ENCODE data around the gene TGFB2.

TGFB2 gene

DNA sequence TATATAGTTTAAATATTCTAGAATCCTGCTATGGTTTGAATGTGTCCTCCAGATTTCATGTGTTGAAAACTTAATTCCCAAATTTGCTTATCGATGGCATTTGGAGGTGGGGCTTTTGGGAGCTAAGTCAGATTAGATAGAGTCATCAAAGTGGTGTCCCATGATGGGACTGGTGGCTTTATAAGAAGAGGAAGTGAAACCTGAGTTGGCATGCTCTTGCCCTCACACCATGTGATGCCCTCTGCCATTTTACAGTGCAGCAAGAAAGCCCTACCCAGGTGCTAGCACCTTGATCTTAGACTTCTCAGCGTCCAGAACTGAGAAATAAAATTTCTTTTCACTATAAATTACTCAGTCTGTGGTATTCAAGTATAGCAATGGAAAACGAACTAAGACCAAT lies 111.3 kb downstream of the TGFB2 start:
- in situ Hi-C loops (cut with HindIII; ENCODE audit: low sequenced_read_pairs) = no loop called here

DNA sequence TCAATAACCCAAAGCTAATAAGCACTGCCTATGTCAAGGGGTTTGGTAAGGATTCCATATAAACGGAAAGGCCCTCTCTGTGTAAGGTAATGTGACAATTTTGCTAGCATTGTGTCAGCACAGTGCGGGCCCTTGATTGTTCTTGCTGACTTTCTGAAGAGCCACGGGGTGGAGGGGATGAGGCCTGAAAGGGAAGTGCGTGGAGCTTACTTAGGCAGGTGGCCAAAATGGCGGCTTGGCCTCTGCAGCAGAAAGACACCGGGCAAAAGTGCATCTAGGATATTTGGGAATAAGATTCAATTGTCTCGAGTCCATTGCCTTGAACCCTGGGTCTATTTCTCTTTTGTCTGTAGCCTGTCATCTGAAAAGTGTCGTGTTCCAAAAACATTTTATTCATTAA lies 114.3 kb downstream of the TGFB2 start:
- in situ Hi-C loops (cut with HindIII; ENCODE audit: low sequenced_read_pairs) = no loop called here

DNA sequence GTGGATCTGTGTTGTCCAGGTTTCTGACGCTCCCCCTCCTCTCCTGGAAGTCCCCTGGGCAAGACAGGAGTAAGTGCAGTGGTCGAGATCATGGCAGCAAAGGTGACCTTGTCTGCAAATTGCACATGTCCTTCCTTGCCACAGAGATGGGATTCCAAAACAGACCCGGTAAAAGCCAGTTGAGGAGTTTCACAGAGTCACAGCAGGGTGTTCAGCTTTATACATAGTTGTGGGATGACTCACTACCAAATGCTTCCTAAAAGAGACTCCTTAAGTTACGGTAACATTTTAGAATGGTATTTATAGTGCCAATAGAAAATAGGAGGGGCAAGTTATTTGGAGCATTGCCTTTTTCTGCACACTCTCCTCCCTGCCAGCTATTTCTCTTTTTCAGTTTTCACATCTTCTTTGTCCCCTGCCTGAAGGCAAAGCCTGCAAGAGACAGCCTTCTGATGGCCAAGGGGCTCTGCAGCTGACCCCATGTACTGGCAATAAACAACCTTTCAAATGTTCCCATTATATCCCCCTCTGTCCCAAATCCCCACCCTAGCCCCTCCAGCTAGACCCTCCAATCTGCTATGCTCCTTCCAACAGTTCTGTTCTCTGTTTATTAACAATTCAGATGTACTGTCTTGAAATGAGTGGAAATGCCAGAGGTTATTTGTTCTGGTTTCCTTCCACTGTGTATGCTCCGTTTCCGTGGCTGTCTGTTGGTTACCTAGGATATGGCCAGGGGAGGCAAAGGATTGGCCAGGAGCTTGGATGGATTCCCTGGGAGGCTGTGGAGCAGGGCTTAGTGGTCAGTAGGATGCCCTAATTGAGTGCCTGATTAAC lies 115.0 kb downstream of the TGFB2 start:
- in situ Hi-C loops (cut with HindIII; ENCODE audit: low sequenced_read_pairs) = no loop called here

DNA sequence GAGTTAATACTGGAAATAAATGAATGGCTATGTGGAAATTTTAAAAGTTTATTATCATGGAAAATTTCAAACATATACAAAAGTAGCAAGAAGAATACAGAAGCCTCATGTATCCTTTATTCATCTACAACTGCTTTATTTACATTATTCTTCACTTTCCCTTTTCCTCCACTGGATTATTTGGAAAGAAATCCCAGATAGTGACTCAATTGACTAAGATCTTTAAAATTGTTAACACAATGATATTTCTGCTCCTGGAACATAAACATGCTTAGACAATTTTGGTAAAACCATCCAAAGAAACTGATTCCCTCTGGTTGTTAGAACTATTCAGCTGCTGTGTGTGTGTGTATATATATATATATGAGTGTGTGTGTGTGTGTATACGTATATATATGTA lies 116.2 kb downstream of the TGFB2 start:
- in situ Hi-C loops (cut with HindIII; ENCODE audit: low sequenced_read_pairs) = no loop called here

DNA sequence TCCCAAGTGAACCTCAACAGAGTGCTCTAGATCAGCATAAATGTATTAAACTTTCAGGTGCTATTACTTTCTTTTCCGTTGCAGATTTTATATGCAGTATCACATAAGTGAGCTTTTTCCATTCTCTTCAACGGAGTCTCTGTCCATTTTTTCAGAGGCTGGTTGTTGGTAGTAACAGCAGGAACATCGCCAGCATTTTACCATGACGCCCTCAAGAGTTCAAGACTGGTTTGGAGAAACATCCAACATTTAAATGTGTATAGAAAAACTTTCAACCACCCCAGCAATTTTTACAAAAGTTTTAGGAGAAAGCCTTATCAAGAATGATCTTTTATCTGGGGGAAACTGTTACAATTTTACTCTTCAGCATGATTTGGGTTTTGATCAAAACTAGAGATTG lies 117.0 kb downstream of the TGFB2 start:
- in situ Hi-C loops (cut with HindIII; ENCODE audit: low sequenced_read_pairs) = no loop called here

GRCh38 chr1:218462587-218462986 lies 117.5 kb downstream of the TGFB2 start:
- in situ Hi-C loops (cut with HindIII; ENCODE audit: low sequenced_read_pairs) = no loop called here

DNA sequence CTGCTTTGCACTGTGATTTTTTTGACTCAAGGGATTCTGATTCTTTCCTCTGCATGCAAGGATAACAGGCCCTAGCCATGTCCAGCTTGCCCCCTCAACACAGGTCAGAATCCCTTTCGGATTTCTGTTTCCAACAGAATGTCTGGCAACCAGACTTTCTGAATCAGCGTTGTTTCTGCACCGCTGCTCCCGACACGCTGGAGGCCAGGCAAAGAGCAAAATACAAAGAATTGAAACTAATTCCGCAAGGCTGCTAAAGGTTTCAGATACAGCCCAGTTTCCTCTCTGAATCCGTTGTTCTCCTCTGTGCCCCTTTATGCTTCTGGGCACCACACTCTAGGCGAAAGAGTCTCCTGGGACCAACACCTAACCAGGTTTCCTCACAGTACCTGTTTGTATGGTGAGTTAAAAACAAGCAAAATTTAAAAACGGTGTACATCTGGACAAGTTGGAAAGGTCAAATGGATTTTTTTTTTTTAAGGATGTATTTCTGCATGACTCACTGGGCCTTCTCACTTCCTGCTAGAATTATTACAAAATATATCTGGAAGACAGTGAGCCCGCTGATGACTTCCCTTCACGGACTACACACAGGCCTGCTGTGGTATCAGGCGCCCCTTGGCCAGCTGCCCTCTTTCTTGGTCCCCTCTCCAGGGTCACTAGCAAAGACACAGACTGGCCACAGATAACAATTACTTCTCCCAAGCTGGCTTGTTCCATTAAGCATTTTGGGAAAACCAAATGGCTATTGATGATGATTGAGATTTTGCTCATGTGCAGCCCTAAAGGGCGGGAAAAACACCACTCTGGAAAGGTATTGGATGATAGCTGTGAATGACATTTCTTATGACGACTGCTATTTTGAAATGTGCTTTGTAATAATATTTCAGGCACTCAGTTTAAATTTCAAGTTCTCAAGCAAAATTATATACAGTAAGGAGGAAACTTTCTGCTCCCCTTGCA lies 118.3 kb downstream of the TGFB2 start:
- in situ Hi-C loops (cut with HindIII; ENCODE audit: low sequenced_read_pairs) = no loop called here

- in situ Hi-C loops (cut with HindIII; ENCODE audit: low sequenced_read_pairs) = no loop called here
Observed at GRCh38 chr1:218464871-218465270, 119.7 kb downstream of the TGFB2 start.

DNA sequence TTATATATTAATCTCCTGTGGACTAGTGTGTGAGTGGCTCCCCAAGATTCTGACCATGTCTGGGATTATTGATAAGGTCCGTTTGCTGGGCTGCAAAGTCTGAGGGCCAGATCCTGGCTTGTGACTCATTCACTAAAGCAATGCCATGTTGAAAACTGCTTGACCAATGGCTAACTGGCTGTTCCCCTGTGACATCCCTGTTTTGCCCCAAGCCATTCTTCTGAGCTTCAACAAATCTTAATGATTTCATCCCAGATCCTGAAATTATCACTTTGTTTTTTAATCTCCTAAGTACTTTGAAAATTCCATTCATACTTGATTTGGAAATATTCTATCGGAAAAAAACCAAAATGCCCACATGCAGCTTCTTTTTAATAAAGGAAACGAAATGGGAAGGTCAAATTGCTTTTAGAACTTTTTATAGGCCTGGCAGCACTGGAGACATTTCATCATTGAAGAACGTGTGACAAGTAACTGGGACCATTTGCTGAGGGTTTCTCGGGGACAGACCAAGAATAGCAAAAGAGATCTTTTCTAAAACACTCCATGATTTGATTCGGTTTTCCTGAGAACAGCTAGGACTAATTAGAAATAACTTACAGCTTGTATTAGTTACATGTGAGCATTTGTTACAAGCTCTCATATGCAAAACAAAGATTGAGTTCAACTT lies 121.3 kb downstream of the TGFB2 start:
- in situ Hi-C loops (cut with HindIII; ENCODE audit: low sequenced_read_pairs) = no loop called here

GRCh38 chr1:218467101-218468072 lies 122.3 kb downstream of the TGFB2 start:
- in situ Hi-C loops (cut with HindIII; ENCODE audit: low sequenced_read_pairs) = no loop called here

GRCh38 chr1:218468711-218469110 lies 123.6 kb downstream of the TGFB2 start:
- in situ Hi-C loops (cut with HindIII; ENCODE audit: low sequenced_read_pairs) = no loop called here

GRCh38 chr1:218472885-218473284 lies 127.7 kb downstream of the TGFB2 start:
- in situ Hi-C loops (cut with HindIII; ENCODE audit: low sequenced_read_pairs) = no loop called here

DNA sequence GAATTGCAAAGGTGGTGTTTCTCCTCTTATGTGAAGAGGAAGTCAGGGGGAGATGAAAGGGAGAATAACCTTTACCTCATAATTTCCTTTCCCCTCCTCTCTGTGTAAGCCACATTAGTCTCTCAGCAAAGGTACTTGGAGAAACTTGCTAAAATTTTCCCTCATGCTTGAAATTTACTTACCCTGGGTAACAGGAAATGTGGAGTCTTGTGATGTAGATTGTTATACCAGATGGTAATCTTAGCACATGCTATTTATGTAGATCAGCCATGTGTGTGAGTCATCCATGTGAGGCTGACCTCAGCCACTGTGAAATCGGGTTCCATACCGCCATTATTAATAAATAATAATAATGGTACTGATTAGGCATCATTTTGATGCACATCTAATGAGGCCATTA lies 128.4 kb downstream of the TGFB2 start:
- in situ Hi-C loops (cut with HindIII; ENCODE audit: low sequenced_read_pairs) = no loop called here

- in situ Hi-C loops (cut with HindIII; ENCODE audit: low sequenced_read_pairs) = no loop called here
Observed at GRCh38 chr1:218474128-218474527, 129.0 kb downstream of the TGFB2 start.

DNA sequence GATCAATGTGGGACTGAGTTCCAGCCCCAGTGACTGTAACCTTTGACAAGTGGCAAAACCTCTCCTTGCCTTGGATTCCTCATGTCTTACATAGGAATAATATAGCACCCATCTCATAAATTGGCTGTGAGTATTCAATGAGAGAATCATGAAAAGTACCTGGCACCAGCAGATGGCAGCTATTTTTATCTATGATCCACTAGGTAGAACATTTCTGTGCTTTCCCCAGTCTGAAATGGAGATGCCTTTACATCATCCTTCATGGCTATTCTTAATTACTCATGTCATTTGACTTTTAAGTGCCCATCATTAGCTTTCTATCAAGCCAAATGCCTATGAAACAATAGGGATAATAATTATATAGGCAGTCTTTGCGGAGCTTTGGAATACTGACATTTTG lies 130.1 kb downstream of the TGFB2 start:
- in situ Hi-C loops (cut with HindIII; ENCODE audit: low sequenced_read_pairs) = no loop called here

DNA sequence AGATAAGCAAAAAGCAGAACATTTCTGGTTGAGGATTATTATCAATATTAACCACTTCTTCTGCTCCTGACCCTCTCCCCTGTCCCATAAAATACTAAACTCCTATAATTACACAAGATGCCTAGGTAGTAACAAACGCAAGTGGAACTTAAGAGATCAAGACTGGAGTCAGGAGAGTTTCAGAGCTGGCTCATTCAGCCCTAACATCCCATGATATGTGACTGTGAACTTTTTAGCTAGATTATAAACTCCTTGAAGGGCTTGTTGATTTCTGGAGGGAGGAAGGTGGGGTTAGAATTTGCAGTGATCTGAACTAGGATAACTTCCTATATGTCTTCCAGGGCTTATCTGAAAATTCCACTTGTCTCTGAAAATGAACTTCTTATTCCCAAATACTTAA lies 130.6 kb downstream of the TGFB2 start:
- in situ Hi-C loops (cut with HindIII; ENCODE audit: low sequenced_read_pairs) = no loop called here

- in situ Hi-C loops (cut with HindIII; ENCODE audit: low sequenced_read_pairs) = no loop called here
Observed at GRCh38 chr1:218476385-218476784, 131.2 kb downstream of the TGFB2 start.

- in situ Hi-C loops (cut with HindIII; ENCODE audit: low sequenced_read_pairs) = no loop called here
Observed at GRCh38 chr1:218478336-218478735, 133.2 kb downstream of the TGFB2 start.

DNA sequence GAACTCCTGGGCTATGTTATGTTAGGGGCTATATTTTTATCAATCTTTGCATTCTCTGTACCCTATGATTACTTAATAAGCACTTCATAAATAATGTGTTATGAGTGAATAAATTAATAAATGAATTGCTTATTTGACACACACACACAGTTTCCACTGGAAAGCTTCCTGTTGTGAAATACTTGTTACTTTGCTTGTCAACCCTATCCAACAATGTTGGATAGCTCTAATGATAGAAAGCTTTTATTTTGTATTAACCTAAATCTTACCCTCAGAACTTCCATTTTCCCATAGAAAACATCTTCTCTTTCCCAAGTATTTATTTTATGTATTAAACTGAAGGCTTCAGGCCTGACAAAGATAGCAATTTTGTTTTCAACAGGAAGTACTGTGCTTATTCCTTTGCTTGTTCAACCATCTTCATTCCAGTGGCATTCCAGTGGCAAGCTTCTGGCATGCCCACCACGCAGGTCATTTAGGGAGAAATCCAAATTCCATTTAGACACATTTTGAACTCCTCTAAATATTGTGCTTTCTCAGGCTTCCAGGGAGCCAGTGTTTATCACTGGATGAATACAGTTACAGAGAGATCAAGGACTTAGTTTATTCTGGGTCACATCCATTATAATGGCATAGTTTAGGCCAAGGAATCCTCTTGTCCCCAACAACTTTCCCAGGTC lies 134.4 kb downstream of the TGFB2 start:
- in situ Hi-C loops (cut with HindIII; ENCODE audit: low sequenced_read_pairs) = no loop called here

DNA sequence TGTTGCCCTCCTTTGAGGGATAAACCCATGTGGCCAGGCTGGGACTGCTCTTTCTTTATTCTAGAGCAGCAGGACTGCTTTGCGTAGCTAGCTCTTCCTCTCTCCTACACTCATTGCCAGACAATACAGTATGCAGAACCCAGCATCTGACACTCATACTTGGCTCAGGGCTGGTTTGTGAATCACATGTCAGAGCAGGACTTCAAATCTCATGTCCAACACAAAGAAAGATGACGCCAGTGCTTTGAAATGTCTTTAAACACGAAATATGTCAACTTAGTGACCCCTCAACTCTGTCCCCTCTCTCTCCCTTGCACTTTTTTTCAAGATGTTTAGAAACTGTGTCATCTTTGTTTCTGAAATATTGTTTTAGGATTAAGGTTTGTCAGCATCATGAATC lies 135.0 kb downstream of the TGFB2 start:
- in situ Hi-C loops (cut with HindIII; ENCODE audit: low sequenced_read_pairs) = no loop called here

Measured in DLD1 (cell line).